ENCODE measurements around the gene BEST2.
"Not testable (repeated sequence)": the region's sequence is repeated elsewhere in the genome, so short reads cannot be mapped to it uniquely, and the experiment has no call there.

Gene BEST2

GRCh38 chr19:12788682-12789097 is 37.1 kb downstream of the BEST2 start:
- peak in 1 of 2 experiments; percentile 23 for DNase-seq

GRCh38 chr19:12789098-12789903 is 37.7 kb downstream of the BEST2 start:
- DNase-seq: peak in 1 of 2 experiments; percentile 78

GRCh38 chr19:12789904-12790619 is 38.5 kb downstream of the BEST2 start:
- DNase-seq: peak; percentile 76 to 94

GRCh38 chr19:12790628-12791344 is 39.2 kb downstream of the BEST2 start:
- no peak for DNase-seq

- DNase-seq: peak; percentile 73 to 93
Observed at GRCh38 chr19:12791345-12792050, 39.9 kb downstream of the BEST2 start, which contains the start of gene JUNB. Gene JUNB, plus strand, starts transcription at chr19:12791486. Its CDS starts 286 bp downstream, at chr19:12791772.

GRCh38 chr19:12792051-12792852 is 40.7 kb downstream of the BEST2 start:
- DNase-seq: peak; percentile 30 to 69

- DNase-seq: no peak
Observed at GRCh38 chr19:12792853-12793289, 41.3 kb downstream of the BEST2 start.

- DNase-seq: peak; percentile 54 to 87
Observed at GRCh38 chr19:12793290-12794195, 42.0 kb downstream of the BEST2 start.

- no peak for DNase-seq
Observed at GRCh38 chr19:12794196-12794941, 42.8 kb downstream of the BEST2 start.

- no peak for DNase-seq
Observed at GRCh38 chr19:12794971-12795381, 43.4 kb downstream of the BEST2 start.

- DNase-seq: peak; percentile 50 to 76
Observed at GRCh38 chr19:12796146-12797071, 44.8 kb downstream of the BEST2 start.

GRCh38 chr19:12797141-12797587 is 45.6 kb downstream of the BEST2 start:
- DNase-seq: no peak

- not testable (repeated sequence) for DNase-seq
Observed at GRCh38 chr19:12797607-12798006, 46.0 kb downstream of the BEST2 start.

- DNase-seq: no peak
Observed at GRCh38 chr19:12799742-12800465, 48.3 kb downstream of the BEST2 start.

- no peak for DNase-seq
Observed at GRCh38 chr19:12800466-12800770, 48.8 kb downstream of the BEST2 start.

GRCh38 chr19:12800923-12801465 is 49.4 kb downstream of the BEST2 start:
- peak in 1 of 2 experiments; percentile 31 for DNase-seq

- DNase-seq: peak; percentile 56 to 90
Observed at GRCh38 chr19:12801466-12802266, 50.1 kb downstream of the BEST2 start, which contains the start of the genes PRDX2 and THSD8. Gene PRDX2, minus strand, starts transcription at chr19:12801800. Its CDS starts 539 bp downstream, at chr19:12801261. Gene THSD8, plus strand, starts transcription at chr19:12802069. Its CDS starts 3 bp downstream, at chr19:12802072.
